HCT116 (cell line): ENCODE data around the gene PEX19. TPM values are rescaled to one million over a fixed set of nuclear protein-coding genes. Genes with fewer than 3 reads are reported as not detected.

Experiments
- ATAC-seq: fragments of 200-7000 bp; cut with Tn5 transposase; 2 replicates; pipeline ENCODE4 v1.9.1; 2020; ENCODE audit warnings: mild to moderate bottlenecking, moderate library complexity
- BruUV-seq: library from RNA; stranded (reverse); fragments of 400-500 nt; replicated peaks from 2 replicates; lab custom pipeline; 2021; lab: Mats Ljungman, UMichigan
- CTCF ChIA-PET: fragments of 300-600 bp; sonication (Branson Sonifier 250); formaldehyde crosslinking; loops from one replicate; lab custom pipeline; 2021; ENCODE audit warnings: antibody characterized with exemption; lab: Charles Lee
- POLR2A ChIA-PET: fragments of 300-600, 350-600 bp; sonication (Branson Sonifier 250); formaldehyde crosslinking; loops from one replicate; lab custom pipeline; 2021; ENCODE audit warnings: antibody characterized with exemption; lab: Charles Lee
- RAD21 ChIA-PET, 2 experiments: fragments of 300-600 bp; sonication (Branson Sonifier 250); formaldehyde crosslinking; loops; one replicate each; lab custom pipeline; 2023; ENCODE audit warnings: low total read pairs in 2 of 2; ENCODE audit not compliant: uncharacterized antibody in 2 of 2, unreplicated experiment in 2 of 2, low non-redundant PET in 1 of 2; lab: Charles Lee
- DNase-seq: peaks from one replicate; pipeline ENCODE4 v3.0.0-alpha.2; 2010; ENCODE audit warnings: low read depth, low spot score
- H2AFZ ChIP-seq: fragments of 200-600 bp; shearing (Covaris generic), sonication (generic); 2 replicates; pipeline ENCODE4 v1.6.1; 2017; ENCODE audit warnings: low read depth, mixed run types, mixed read lengths, antibody characterized with exemption, low read length; ENCODE audit not compliant: poor library complexity, severe bottlenecking
- H3K27ac ChIP-seq: 2 replicates; pipeline ENCODE4 v1.5.1; 2012; ENCODE audit warnings: low read depth, low read length
- H3K27me3 ChIP-seq: fragments of 200-600 bp; sonication (generic); 2 replicates; pipeline ENCODE4 v1.6.1; 2016; ENCODE audit warnings: mixed run types, low read length, mixed read lengths; ENCODE audit not compliant: insufficient read depth
- H3K36me3 ChIP-seq, 2 experiments: fragments of 200-500 bp in 1 of 2; fragments of 200-600 bp in 1 of 2; sonication (Bioruptor generic) in 1 of 2; sonication (generic) in 1 of 2; 2 replicates each; pipeline versions ENCODE4 v1.5.1 to v1.6.1; 2014 to 2016; ENCODE audit warnings: low read length in 2 of 2, inconsistent platforms in 1 of 2, mixed read lengths in 1 of 2, mixed run types in 1 of 2; ENCODE audit not compliant: insufficient read depth in 2 of 2, control insufficient read depth in 1 of 2
- H3K4me1 ChIP-seq, 2 experiments: fragments of 200-600 bp in 1 of 2; sonication (generic) in 1 of 2; 2 replicates each; pipeline versions ENCODE4 v1.5.1 to v1.6.1; 2012 to 2017; ENCODE audit warnings: low read length in 2 of 2, inconsistent platforms in 1 of 2, mild to moderate bottlenecking in 1 of 2, mixed read lengths in 1 of 2, mixed run types in 1 of 2, moderate library complexity in 1 of 2; ENCODE audit not compliant: insufficient read depth in 2 of 2, control insufficient read depth in 1 of 2
- H3K4me2 ChIP-seq: fragments of 200-600 bp; sonication (generic); 2 replicates; pipeline ENCODE4 v1.6.1; 2017; ENCODE audit warnings: mixed run types, low read length, mixed read lengths
- H3K4me3 ChIP-seq, 2 experiments: fragments of 200-600 bp in 1 of 2; sonication (generic) in 1 of 2; replicated peaks in 1 of 2; 2 replicates each; pipeline ENCODE4 v1.5.1; 2011 to 2016; ENCODE audit warnings: low read length in 2 of 2, control low read depth in 1 of 2, low read depth in 1 of 2, mild to moderate bottlenecking in 1 of 2, mixed read lengths in 1 of 2, mixed run types in 1 of 2
- H3K79me2 ChIP-seq: fragments of 200-600 bp; sonication (generic); 2 replicates; pipeline ENCODE4 v1.6.1; 2017; ENCODE audit warnings: mild to moderate bottlenecking, mixed run types, low read length, moderate library complexity, mixed read lengths; ENCODE audit not compliant: insufficient read depth
- H3K9ac ChIP-seq: fragments of 200-600 bp; sonication (generic); 2 replicates; pipeline ENCODE4 v1.6.1; 2016; ENCODE audit warnings: low read length, mixed read lengths
- H3K9me2 ChIP-seq: fragments of 200-600 bp; sonication (generic), shearing (Covaris generic); 2 replicates; pipeline ENCODE4 v1.6.1; 2017; ENCODE audit warnings: mixed run types, mild to moderate bottlenecking, moderate library complexity; ENCODE audit not compliant: insufficient read depth
- H3K9me3 ChIP-seq, 2 experiments: fragments of 200-500 bp in 1 of 2; fragments of 200-600 bp in 1 of 2; sonication (Bioruptor generic) in 1 of 2; sonication (generic) in 1 of 2; 2 replicates each; pipeline ENCODE4 v1.6.1; 2014 to 2017; ENCODE audit warnings: low read length in 2 of 2, mixed read lengths in 2 of 2, inconsistent platforms in 1 of 2, low read depth in 1 of 2, mild to moderate bottlenecking in 1 of 2, mixed run types in 1 of 2, moderate library complexity in 1 of 2; ENCODE audit not compliant: control insufficient read depth in 1 of 2, insufficient read depth in 1 of 2
- H4K20me1 ChIP-seq: fragments of 200-600 bp; sonication (generic), shearing (Covaris generic); 2 replicates; pipeline ENCODE4 v1.6.1; 2017; ENCODE audit warnings: mixed run types, mild to moderate bottlenecking, moderate library complexity; ENCODE audit not compliant: insufficient read depth
- CBX3 ChIP-seq: IDR thresholded peaks from 2 replicates; pipeline ENCODE4 v1.6.1; 2012; ENCODE audit warnings: low read depth
- EGR1 ChIP-seq: IDR thresholded peaks from 2 replicates; pipeline ENCODE4 v1.6.1; 2012; ENCODE audit warnings: low read depth
- EZH2phosphoT487 ChIP-seq: fragments of 200-600 bp; IDR thresholded peaks from 2 replicates; pipeline ENCODE4 v1.6.1; 2018; ENCODE audit warnings: antibody characterized with exemption, borderline replicate concordance
- JUND ChIP-seq: IDR thresholded peaks from 2 replicates; pipeline ENCODE4 v1.6.1; 2012
- POLR2A ChIP-seq: IDR thresholded peaks from 2 replicates; pipeline ENCODE4 v1.7.0; 2011; ENCODE audit warnings: borderline replicate concordance; ENCODE audit not compliant: insufficient read depth, insufficient read length; ENCODE audit errors: extremely low read depth
- POLR2AphosphoS5 ChIP-seq: IDR thresholded peaks from 2 replicates; pipeline ENCODE4 v1.6.1; 2011; ENCODE audit warnings: mild to moderate bottlenecking, low read depth, low read length, moderate library complexity
- SIN3A ChIP-seq: IDR thresholded peaks from 2 replicates; pipeline ENCODE4 v1.6.1; 2012; ENCODE audit warnings: low read depth
- TCF7L2 ChIP-seq: IDR thresholded peaks from 2 replicates; pipeline ENCODE4 v1.7.0; 2011; ENCODE audit warnings: borderline replicate concordance, inconsistent platforms; ENCODE audit not compliant: insufficient read depth, insufficient read length; ENCODE audit errors: extremely low read depth
- YY1 ChIP-seq: IDR thresholded peaks from 2 replicates; pipeline ENCODE4 v1.6.1; 2011; ENCODE audit warnings: low read length, low read depth, moderate library complexity, mild to moderate bottlenecking; ENCODE audit not compliant: insufficient replicate concordance; ENCODE audit errors: extremely low read depth
- ZNF274 ChIP-seq: fragments of 200-500 bp; sonication (Bioruptor generic); IDR thresholded peaks from 2 replicates; pipeline ENCODE4 v1.6.1; 2014; ENCODE audit warnings: mild to moderate bottlenecking, low read depth, low read length, inconsistent platforms
- intact Hi-C: fragments of 100-400 bp; cut with micrococcal nuclease; formaldehyde crosslinking; loops from 2 replicates; pipeline ENCODE4 v1.10.0; 2022
- total RNA-seq: library from RNA; stranded (reverse); gene quantifications from one replicate; pipeline ENCODE4 v1.2.1, GENCODE V29; 2021; ENCODE audit not compliant: unreplicated experiment
- TF ChIP-seq, protein P1 (sequence below): IDR thresholded peaks from 2 replicates; pipeline ENCODE4 v1.6.1; 2012
- TF ChIP-seq, protein P2 (sequence below): IDR thresholded peaks from 2 replicates; pipeline ENCODE4 v1.6.1; 2012; ENCODE audit warnings: low read depth
- TF ChIP-seq, protein P3 (sequence below), 3 experiments: fragments of 200-600 bp in 1 of 3; sonication (generic) in 1 of 3; IDR thresholded peaks in 2 of 3; conservative IDR thresholded peaks in 1 of 3; 2 replicates each; pipeline ENCODE4 v1.5.1; 2012 to 2017; ENCODE audit warnings: low read depth in 2 of 3, low read length in 2 of 3, antibody characterized with exemption in 1 of 3, borderline replicate concordance in 1 of 3, control low read depth in 1 of 3, mild to moderate bottlenecking in 1 of 3, mixed read lengths in 1 of 3, mixed run types in 1 of 3, moderate library complexity in 1 of 3; ENCODE audit not compliant: insufficient read depth in 1 of 3

The PEX19 gene
- total RNA-seq, 1 experiment from 2014 or later: 35.9 TPM

DNA sequence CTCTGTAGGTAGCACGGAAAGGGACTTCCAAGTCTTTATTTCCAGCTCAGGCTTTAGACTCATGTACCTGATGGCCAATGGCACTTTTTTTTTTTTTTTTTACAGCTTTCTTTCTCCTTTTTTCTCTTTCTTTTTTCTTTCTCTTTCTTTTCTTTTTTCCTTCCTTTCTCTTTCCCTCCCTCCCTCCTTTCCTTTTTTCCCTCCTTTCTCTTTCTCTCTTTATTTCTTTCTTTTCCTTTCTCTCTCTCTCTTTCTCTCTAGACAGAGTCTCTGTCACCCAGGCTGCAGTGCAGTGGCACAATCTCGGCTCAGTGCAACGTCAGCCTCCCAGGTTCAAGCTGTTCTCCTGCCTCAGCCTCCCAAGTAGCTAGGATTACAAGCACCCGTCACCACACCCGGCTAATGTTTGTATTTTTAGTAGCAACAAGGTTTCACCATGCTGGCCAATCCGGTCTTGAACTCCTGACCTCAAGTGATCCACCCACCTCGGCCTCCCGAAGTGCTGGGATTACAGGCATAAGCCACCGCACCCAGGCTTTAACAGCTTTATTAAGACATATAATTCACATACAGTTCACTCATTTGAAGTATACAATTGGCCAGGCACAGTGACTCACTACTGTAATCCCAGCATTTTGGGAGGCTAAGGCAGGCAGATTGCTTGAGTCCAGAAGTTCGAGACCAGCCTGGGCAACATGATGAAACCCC lies 17.5 kb downstream of the PEX19 start:
- POLR2A ChIA-PET: no interaction called here

DNA sequence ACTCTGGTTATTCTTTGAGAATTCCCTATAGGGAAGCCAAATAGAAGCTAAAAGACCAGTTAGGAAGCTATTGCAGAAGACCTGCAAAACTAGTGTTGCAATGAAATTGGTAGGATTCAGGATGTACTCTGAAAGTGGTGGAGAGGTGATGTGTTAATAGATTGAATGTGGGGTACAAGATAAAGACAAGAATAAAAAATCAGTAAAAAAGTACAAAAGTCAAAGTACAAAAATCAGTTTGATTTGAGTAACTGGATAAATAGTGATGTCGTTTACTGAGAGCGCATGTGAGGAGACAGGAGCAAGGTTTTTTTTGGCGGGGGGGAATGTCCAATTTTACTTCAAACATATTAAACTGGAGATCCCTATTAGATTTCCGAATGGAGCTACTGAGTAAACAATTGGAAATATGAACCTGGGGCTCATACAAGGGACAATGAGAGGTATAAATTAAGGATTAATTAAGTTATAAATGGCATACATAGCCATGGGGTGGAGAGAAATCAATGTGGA lies 20.1 kb downstream of the PEX19 start:
- H3K4me1 ChIP-seq: peaks cover 12 to 24% of the 10 kb centered on the region in 2 experiments
- ChIA-PET POLR2A (interaction anchor here (1.7 kb wide), 1 partner anchor 20 kb away, joined by 3 read pairs; the partner anchor contains the start of gene PEX19), RAD21 (no interaction called here), CTCF (interaction anchor here (1.8 kb wide), 1 partner anchor 12 kb away, joined by 5 read pairs; no protein-coding TSS in a partner anchor)
- H3K36me3 ChIP-seq: 0 out of 4 replicates have a peak, but pooled peaks cover 0 to 3% of the 10 kb centered on the region in 2 experiments
- intact Hi-C loops: no loop called here
- H3K9ac ChIP-seq: no peak overlapping the region
- TF ChIP-seq JUND (no peak), CBX3 (no peak), YY1 (no peak), POLR2A (no peak), EZH2phosphoT487 (no peak), EGR1 (no peak), SIN3A (no peak), TCF7L2 (no peak), POLR2AphosphoS5 (no peak)
- TF ChIP-seq, protein P1, sequence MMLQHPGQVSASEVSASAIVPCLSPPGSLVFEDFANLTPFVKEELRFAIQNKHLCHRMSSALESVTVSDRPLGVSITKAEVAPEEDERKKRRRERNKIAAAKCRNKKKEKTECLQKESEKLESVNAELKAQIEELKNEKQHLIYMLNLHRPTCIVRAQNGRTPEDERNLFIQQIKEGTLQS: no peak
- TF ChIP-seq, protein P2, sequence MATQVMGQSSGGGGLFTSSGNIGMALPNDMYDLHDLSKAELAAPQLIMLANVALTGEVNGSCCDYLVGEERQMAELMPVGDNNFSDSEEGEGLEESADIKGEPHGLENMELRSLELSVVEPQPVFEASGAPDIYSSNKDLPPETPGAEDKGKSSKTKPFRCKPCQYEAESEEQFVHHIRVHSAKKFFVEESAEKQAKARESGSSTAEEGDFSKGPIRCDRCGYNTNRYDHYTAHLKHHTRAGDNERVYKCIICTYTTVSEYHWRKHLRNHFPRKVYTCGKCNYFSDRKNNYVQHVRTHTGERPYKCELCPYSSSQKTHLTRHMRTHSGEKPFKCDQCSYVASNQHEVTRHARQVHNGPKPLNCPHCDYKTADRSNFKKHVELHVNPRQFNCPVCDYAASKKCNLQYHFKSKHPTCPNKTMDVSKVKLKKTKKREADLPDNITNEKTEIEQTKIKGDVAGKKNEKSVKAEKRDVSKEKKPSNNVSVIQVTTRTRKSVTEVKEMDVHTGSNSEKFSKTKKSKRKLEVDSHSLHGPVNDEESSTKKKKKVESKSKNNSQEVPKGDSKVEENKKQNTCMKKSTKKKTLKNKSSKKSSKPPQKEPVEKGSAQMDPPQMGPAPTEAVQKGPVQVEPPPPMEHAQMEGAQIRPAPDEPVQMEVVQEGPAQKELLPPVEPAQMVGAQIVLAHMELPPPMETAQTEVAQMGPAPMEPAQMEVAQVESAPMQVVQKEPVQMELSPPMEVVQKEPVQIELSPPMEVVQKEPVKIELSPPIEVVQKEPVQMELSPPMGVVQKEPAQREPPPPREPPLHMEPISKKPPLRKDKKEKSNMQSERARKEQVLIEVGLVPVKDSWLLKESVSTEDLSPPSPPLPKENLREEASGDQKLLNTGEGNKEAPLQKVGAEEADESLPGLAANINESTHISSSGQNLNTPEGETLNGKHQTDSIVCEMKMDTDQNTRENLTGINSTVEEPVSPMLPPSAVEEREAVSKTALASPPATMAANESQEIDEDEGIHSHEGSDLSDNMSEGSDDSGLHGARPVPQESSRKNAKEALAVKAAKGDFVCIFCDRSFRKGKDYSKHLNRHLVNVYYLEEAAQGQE: no peak
- TF ChIP-seq, protein P3, sequence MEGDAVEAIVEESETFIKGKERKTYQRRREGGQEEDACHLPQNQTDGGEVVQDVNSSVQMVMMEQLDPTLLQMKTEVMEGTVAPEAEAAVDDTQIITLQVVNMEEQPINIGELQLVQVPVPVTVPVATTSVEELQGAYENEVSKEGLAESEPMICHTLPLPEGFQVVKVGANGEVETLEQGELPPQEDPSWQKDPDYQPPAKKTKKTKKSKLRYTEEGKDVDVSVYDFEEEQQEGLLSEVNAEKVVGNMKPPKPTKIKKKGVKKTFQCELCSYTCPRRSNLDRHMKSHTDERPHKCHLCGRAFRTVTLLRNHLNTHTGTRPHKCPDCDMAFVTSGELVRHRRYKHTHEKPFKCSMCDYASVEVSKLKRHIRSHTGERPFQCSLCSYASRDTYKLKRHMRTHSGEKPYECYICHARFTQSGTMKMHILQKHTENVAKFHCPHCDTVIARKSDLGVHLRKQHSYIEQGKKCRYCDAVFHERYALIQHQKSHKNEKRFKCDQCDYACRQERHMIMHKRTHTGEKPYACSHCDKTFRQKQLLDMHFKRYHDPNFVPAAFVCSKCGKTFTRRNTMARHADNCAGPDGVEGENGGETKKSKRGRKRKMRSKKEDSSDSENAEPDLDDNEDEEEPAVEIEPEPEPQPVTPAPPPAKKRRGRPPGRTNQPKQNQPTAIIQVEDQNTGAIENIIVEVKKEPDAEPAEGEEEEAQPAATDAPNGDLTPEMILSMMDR (IDR thresholded peaks at IDR 0.05 in 2 of 3, conservative IDR thresholded peaks at IDR 0.05 in 1 of 3; ENCODE audit: borderline replicate concordance in 1 of 3, insufficient read depth in 1 of 3, low read depth in 2 of 3, low read length in 2 of 3): no peak
- no peaks in the 10 kb centered on the region for H4K20me1 ChIP-seq
- H3K9me3 ChIP-seq: no peaks in the 10 kb centered on the region
- DNase-seq (no peak), ATAC-seq (no peak)
- H3K27me3 ChIP-seq: no peaks in the 10 kb centered on the region
- H3K79me2 ChIP-seq: peaks cover 24% of the 10 kb centered on the region
- BruUV-seq: no TSS peak
- no peaks in the 10 kb centered on the region for H3K9me2 ChIP-seq
- no peak overlapping the region for H3K27ac ChIP-seq
- no peak overlapping the region for H3K4me2 ChIP-seq
- no peak overlapping the region for H3K4me3 ChIP-seq
- no peak overlapping the region for H2AFZ ChIP-seq

More for the DNA sequence above, 17.5 kb downstream of the PEX19 start:
- Histone ChIP-seq H3K9me2 (no peaks in the 10 kb centered on the region), H3K27me3 (no peaks in the 10 kb centered on the region), H3K79me2 (no peaks in the 10 kb centered on the region), H3K9ac (no peak overlapping the region), H3K4me3 (no peak overlapping the region), H2AFZ (no peak overlapping the region), H3K27ac (no peak overlapping the region), H3K4me2 (no peak overlapping the region), H3K9me3 (no peaks in the 10 kb centered on the region), H3K4me1 (peaks cover 3 to 11% of the 10 kb centered on the region in 2 experiments; a peak in 3 of 4 replicates), H3K36me3 (no peaks in the 10 kb centered on the region), H4K20me1 (no peaks in the 10 kb centered on the region)
- RAD21 ChIA-PET: no interaction called here
- no TSS peak for BruUV-seq
- no peak for ATAC-seq
- CTCF ChIA-PET: interaction anchor here (1.6 kb wide), 1 partner anchor 24 kb away, joined by 4 read pairs; no protein-coding TSS in a partner anchor
- intact Hi-C loops: no loop called here
- TF ChIP-seq JUND (no peak), ZNF274 (no peak)
- no peak for DNase-seq
